ENCODE data around the gene PIGB.

GRCh38 chr15:55334997-55335396, 16.0 kb downstream of the PIGB start:
- no peak for TF ChIP-seq GATA3 (IDR thresholded peaks at IDR 0.05; ENCODE audit: low read depth, low read length)
- no peak for TF ChIP-seq GATA2 (IDR thresholded peaks at IDR 0.05; ENCODE audit: low read depth, low read length)
